Measurements from ENCODE around the gene LRRC7.

The LRRC7 gene

DNA sequence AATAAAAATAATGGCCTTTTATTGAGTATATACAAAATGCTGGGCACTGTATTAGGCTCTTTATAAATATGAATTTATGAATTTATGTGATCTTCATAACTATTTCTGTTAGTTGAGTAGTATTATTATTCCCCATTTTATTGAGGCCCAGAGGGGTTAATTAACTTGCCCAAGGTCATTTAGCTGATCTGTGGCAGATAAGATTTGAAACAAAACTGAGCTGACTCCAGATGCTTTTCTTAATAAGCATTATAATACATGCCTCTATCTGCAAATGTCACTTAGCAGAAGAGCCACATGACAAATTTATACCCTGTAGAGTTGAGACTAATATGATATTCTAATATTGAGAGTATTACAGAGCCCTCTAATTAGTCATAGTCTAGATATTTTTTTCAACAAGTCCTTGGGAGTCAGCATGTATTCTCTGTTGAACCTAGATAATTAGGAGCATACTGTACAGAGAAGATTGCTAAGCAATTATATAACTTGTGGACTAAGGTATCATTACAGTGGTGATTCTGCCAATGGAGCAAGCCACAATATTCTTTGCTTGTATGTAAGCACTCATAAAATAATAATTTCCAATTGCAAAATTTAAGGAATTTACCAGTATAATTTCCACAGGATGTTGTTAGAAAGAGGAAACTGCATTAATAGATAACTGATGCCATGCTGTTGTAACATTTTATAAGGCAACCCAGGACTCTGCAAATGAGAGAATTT is 525.7 kb downstream of the LRRC7 start:
- no peak for DNase-seq (ENCODE audit: low read depth)

GRCh38 chr1:70101231-70101630 is 533.5 kb downstream of the LRRC7 start:
- no peak for DNase-seq (ENCODE audit: low read depth)

- no peak for DNase-seq (ENCODE audit: low read depth)
Measured at GRCh38 chr1:70101774-70102173, 534.1 kb downstream of the LRRC7 start.

GRCh38 chr1:70103770-70104169 is 536.0 kb downstream of the LRRC7 start:
- no peak for DNase-seq (ENCODE audit: low read depth)

- DNase-seq (ENCODE audit: low read depth): no peak
Measured at GRCh38 chr1:70109241-70109640, 541.5 kb downstream of the LRRC7 start.

GRCh38 chr1:70112838-70113237 is 545.1 kb downstream of the LRRC7 start:
- no peak for DNase-seq (ENCODE audit: low read depth)

DNA sequence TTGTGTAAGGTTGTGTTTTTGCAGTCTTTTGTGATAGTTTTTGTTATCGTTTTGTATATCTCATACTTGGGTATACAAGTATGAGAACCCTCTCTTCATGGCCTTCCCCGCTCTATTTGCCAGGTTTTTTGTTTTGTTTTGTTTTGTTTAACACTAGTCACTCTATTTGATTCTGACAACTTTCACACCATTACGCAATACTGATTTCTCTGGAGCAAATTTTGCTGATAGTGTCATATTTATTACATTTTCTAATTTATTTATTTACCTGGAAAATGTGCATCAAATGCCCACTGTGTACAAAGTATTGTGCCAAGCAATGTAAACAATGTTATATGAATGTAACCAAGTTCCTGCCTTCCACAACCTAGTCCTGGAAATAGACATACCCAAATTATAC is 547.6 kb downstream of the LRRC7 start:
- DNase-seq (ENCODE audit: low read depth): no peak

DNA sequence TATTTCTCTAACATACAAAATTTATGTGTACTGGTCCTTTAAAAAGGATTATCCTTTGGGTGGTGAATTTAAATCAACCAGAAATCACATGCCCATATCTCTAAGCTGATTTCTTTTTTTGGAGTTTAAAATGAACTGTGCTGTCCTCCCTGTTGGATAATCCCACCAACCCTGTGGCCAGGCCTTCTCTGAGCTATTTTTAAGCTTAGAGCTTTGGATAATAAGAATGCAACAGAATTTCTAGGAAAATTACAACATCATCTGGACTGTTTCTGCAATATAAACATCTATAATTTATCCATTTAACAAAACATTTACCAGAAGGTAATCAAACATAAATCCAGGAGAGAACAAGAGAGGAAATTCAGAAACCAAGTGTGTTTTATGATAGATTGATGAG is 549.3 kb downstream of the LRRC7 start:
- no peak for DNase-seq (ENCODE audit: low read depth)

DNA sequence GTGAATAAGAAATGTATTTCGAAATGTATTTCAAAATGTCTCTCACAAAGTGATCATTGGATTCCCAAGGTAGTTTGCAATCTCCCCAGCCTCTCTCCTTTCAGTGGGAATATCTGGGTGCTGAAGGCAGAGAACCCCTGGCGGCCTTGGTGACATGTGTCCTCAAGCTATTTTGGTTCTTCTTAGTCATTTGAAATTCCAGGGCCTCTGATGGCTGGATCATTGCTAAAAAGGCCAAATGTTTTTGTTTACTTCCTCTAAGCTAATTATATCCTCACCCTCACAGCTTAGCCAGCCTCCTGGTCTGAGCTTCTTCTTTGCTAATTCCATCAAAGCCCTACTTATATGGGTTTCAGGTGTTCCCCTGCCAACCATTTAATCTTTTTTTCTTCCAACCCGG is 566.4 kb downstream of the LRRC7 start:
- no peak for DNase-seq (ENCODE audit: low read depth)

GRCh38 chr1:70140343-70140742 is 572.6 kb downstream of the LRRC7 start:
- no peak for DNase-seq (ENCODE audit: low read depth)

- DNase-seq (ENCODE audit: low read depth): no peak
Measured at GRCh38 chr1:70140894-70141293, 573.2 kb downstream of the LRRC7 start.

DNA sequence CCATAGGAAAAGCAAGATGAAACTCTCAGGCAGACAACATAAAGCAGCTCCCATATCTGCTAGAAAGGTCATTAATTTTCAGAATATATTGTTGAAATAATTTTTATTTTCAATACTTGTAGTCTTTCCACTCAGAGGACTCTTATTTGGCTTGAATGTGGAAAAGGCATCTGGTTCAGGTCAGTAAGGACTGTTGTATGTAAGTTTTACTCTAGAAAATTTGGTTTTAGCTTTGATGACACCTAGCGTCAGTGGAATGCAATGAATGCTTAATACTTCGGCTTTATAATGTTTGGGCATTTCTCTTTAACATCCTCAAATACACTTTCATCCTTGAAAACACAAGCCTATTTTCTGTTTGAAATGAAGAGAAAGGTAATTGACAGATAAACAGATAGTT is 574.4 kb downstream of the LRRC7 start:
- no peak for DNase-seq (ENCODE audit: low read depth)

DNA sequence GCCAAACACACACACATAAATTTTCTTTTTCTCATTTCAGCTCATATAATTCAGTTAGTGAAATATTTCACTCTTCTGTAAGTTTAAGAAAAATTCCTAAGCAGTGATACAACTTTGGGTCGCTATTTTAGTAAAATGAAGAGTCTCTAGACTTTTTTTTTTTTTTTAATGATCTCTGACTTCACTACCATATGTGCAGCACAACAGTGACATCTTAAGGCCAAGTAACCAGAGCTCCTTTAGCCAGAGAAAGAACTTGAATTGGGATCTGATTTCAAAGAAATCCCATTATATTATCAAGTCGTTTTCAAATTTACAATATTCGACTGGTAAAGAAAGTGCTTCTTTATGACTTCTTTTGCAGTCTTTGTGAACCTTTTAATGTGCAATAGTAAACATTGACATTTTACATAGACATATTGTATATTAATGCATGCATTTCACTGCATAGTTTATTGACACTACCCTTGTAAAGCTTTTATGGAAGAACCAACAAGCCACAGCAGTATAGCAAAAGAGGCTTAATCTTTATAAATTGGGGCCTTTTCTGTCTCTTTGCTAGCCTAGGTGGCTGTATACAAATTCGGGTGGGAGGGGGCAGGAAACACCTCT is 575.4 kb downstream of the LRRC7 start:
- no peak for DNase-seq (ENCODE audit: low read depth)

GRCh38 chr1:70146488-70146887 is 578.8 kb downstream of the LRRC7 start:
- DNase-seq (ENCODE audit: low read depth): no peak

GRCh38 chr1:70150444-70150843 is 582.7 kb downstream of the LRRC7 start:
- no peak for DNase-seq (ENCODE audit: low read depth)

- DNase-seq (ENCODE audit: low read depth): no peak
Measured at GRCh38 chr1:70153739-70154138, 586.0 kb downstream of the LRRC7 start.

GRCh38 chr1:70156529-70157120 is 588.9 kb downstream of the LRRC7 start:
- DNase-seq (ENCODE audit: low read depth): no peak

- DNase-seq (ENCODE audit: low read depth): no peak
Measured at GRCh38 chr1:70164350-70164749, 596.6 kb downstream of the LRRC7 start.

GRCh38 chr1:70168283-70168682 is 600.6 kb downstream of the LRRC7 start:
- DNase-seq (ENCODE audit: low read depth): no peak

DNA sequence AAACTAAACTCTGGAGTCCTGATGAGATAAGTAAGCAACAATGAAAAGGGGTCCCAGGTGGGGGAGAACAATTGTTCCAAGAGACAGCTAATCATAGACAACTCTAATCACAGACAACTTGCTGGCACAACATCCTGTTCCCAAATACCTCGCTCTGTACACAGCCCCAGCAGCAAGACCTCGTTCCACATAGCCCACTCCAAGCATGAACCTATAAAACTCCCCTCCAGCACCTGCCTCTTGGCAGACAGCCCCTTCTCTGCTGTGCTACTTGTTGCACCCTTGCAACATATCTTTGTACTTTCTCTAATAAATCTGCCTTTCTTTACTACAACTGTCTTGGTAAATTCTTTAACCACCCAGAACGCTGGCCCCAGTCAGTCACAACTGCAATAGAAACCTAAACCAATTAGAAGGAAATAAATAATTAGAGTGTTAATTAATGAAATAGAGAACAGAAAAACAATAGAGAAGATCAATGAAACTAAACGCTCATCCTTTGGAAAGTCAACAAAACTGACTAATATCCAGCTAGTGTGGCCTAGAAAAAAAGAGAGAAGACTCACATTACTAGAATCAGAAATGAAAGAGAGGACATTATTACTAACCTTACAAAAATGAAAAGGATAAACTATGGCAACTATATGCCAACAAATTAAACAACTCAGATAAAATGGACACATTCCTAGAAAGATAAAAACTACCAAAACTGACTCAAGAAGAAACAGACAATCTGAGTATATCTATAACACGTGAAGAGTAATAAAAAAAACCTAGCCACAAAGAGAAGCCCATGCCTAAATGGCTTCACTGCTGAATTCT is 601.5 kb downstream of the LRRC7 start:
- DNase-seq (ENCODE audit: low read depth): no peak

DNA sequence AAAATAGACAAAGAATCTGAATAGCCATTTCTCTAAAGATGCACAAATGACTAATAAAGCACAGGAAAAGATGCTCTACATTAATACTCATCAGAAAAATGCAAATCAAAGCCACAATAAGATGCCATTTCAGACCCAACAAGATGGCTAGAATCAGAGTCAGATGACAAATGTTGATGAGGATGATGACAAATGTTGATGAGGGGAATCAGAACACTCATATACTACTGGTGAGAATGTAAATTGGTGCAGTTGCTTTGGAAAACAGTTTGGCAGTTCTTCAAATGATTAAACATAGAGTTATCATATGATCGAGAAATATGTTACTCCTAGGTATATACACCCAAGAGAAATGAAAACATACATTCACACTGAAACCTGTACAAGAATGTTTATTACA is 603.8 kb downstream of the LRRC7 start:
- no peak for DNase-seq (ENCODE audit: low read depth)

Measured in activated T-cell treated with anti-CD3 and anti-CD28 coated beads for 24 hours (primary cell).